Measurements from ENCODE around the gene TIMM17B. TPM values are rescaled to one million over a fixed set of nuclear protein-coding genes. Genes with fewer than 3 reads are reported as not detected.

Gene TIMM17B
- total RNA-seq, 6 donors from 2014 or later, result 29.6 to 49.6 (median 42.6) TPM

DNA sequence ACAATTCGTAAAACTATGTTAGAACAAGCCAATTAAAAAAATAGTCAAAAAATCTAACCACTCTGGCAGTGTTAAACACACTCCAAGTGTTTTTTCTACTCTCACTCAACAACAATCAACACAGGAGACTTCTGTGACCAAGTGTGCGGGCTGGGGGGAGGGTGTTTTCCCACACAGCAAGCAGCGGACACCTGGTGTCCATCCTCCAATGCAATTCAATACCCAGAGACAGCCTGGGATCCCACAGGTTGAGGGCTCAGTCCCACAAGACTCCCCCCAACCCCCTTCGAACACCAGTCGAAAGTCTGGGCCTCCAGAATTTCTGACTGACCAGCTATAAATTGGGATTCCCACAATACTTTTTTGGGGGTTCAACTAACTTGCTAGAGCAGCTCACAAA is 29.6 kb upstream of the TIMM17B start:
- no peaks in the 10 kb centered on the region for H3K9me3 ChIP-seq
- TF ChIP-seq, protein P1, sequence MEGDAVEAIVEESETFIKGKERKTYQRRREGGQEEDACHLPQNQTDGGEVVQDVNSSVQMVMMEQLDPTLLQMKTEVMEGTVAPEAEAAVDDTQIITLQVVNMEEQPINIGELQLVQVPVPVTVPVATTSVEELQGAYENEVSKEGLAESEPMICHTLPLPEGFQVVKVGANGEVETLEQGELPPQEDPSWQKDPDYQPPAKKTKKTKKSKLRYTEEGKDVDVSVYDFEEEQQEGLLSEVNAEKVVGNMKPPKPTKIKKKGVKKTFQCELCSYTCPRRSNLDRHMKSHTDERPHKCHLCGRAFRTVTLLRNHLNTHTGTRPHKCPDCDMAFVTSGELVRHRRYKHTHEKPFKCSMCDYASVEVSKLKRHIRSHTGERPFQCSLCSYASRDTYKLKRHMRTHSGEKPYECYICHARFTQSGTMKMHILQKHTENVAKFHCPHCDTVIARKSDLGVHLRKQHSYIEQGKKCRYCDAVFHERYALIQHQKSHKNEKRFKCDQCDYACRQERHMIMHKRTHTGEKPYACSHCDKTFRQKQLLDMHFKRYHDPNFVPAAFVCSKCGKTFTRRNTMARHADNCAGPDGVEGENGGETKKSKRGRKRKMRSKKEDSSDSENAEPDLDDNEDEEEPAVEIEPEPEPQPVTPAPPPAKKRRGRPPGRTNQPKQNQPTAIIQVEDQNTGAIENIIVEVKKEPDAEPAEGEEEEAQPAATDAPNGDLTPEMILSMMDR (IDR thresholded peaks at IDR 0.05), result no peak
- TF ChIP-seq POLR2AphosphoS5 (IDR thresholded peaks at IDR 0.05) (no peak), EP300 (IDR thresholded peaks at IDR 0.05) (no peak), POLR2A (IDR thresholded peaks at IDR 0.05) (no peak)
- H3K27me3 ChIP-seq, result no peaks in the 10 kb centered on the region
- H3K36me3 ChIP-seq, result peaks cover 0 to 61% (median 23%) of the 10 kb centered on the region in 4 donors
- H3K4me3 ChIP-seq, result no peak overlapping the region
- WGBS, 2 donors, result 72 to 78% methylated on average over 2 to 5 of the region's 5 CpGs
- ATAC-seq (ENCODE audit: low FRiP score in 2 of 2), result no peak
- H3K4me1 ChIP-seq, result no peaks in the 10 kb centered on the region
- DNase-seq, result no peak
- no peak overlapping the region for H3K27ac ChIP-seq

DNA sequence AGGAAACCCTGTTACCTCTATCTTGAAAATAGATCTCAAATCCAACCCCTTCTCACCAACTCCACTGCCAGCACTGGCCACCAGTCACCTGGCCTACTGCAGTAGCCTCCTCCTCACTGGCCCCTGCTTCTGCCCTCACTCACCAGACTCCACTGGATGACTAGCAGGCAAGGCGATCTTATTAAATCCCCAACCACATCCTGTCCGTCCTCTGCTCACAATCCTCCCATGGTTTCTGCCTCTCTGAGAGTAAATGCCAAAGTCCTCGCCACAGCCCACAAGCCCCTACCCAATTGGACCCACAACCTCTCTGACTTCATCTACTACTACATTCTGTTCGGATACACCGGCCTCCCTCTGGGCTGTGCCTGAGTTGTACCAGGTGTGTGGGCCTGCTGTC is 26.7 kb upstream of the TIMM17B start:
- peaks cover 0 to 50% (median 20%) of the 10 kb centered on the region in 4 donors for H3K36me3 ChIP-seq
- whole genome bisulfite sequencing, 2 donors, result 89 to 90% methylated on average over 4 to 5 of the region's 5 CpGs

DNA sequence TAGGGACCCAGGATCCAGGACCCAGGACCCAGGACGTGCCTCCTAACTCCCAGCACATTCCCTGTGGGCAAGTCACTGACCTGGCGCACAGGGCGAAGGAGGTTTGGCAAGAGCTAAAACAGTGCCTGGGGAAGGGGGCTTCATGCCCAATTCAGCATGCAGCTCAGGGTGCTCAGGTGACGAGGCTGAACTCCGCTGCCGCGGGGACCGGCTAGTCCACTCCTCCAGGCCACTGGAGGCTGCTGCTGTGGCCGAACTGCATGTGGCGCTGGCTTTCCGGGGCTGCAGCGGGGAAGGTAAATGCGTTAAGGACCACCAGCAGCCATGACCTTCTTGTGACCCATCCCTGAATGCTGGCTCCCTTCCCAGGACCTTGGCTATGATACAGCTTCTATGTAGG is 26.2 kb upstream of the TIMM17B start:
- Histone ChIP-seq H3K4me3 (no peak overlapping the region), H3K27me3 (peaks cover 0 to 2% (median 0%) of the 10 kb centered on the region in 4 donors), H3K9me3 (no peaks in the 10 kb centered on the region), H3K4me1 (peaks cover 0 to 13% (median 0%) of the 10 kb centered on the region in 4 donors), H3K27ac (no peak overlapping the region), H3K36me3 (peaks cover 0 to 49% (median 20%) of the 10 kb centered on the region in 4 donors)
- no peak for DNase-seq
- ATAC-seq (ENCODE audit: low FRiP score in 2 of 2), result no peak
- 90% methylated on average over 13 of the region's 13 CpGs; no CpG with 5 or more reads in 1 of the 2 donors for WGBS, 2 donors
- TF ChIP-seq, protein P1 (IDR thresholded peaks at IDR 0.05), result no peak
- TF ChIP-seq EP300 (IDR thresholded peaks at IDR 0.05), result no peak
- no peak for TF ChIP-seq POLR2AphosphoS5 (IDR thresholded peaks at IDR 0.05)
- no peak for TF ChIP-seq POLR2A (IDR thresholded peaks at IDR 0.05)

More for the DNA sequence above, 26.7 kb upstream of the TIMM17B start:
- peaks cover 0 to 12% (median 0%) of the 10 kb centered on the region in 4 donors for H3K4me1 ChIP-seq
- ATAC-seq (ENCODE audit: low FRiP score in 2 of 2), result no peak
- no peak overlapping the region for H3K27ac ChIP-seq
- TF ChIP-seq POLR2AphosphoS5 (IDR thresholded peaks at IDR 0.05) (no peak), POLR2A (IDR thresholded peaks at IDR 0.05) (no peak), EP300 (IDR thresholded peaks at IDR 0.05) (no peak)
- TF ChIP-seq, protein P1 (IDR thresholded peaks at IDR 0.05), result no peak
- no peaks in the 10 kb centered on the region for H3K27me3 ChIP-seq
- no peak overlapping the region for H3K4me3 ChIP-seq
- H3K9me3 ChIP-seq, result no peaks in the 10 kb centered on the region
- DNase-seq, result no peak

DNA sequence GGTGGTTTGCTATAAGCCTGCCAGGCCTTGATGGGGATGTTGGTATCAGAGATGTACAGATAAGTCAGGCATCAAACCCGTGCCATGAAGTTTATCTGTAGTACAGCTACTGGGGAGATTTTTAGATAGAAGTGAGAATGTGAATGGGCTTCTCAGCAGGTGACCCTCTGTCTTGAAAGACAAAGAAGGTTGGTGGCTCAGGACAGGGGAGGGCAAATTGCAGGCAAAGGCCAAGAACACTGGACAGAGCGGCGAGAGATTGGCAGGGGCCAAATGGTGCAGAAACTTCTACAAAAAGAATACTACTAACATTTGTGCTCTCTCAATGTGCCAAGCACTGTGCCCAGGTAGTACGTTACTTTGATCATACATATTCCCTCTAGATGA is 23.1 kb upstream of the TIMM17B start:
- no peak for DNase-seq
- H3K27ac ChIP-seq, result peak overlapping the region in 3 of 4 donors; percentile 24 to 61 (median 39)
- no peak for TF ChIP-seq POLR2AphosphoS5 (IDR thresholded peaks at IDR 0.05)
- TF ChIP-seq, protein P1 (IDR thresholded peaks at IDR 0.05), result no peak
- TF ChIP-seq POLR2A (IDR thresholded peaks at IDR 0.05), result no peak
- no peak for TF ChIP-seq EP300 (IDR thresholded peaks at IDR 0.05)
- no peaks in the 10 kb centered on the region for H3K9me3 ChIP-seq
- H3K36me3 ChIP-seq, result peaks cover 0 to 34% (median 20%) of the 10 kb centered on the region in 4 donors
- ATAC-seq (ENCODE audit: low FRiP score in 2 of 2), result no peak
- WGBS, 2 donors, result 77 to 89% methylated on average over 1 to 4 of the region's 4 CpGs
- H3K27me3 ChIP-seq, result peaks cover 0 to 6% (median 0%) of the 10 kb centered on the region in 4 donors
- no peak overlapping the region for H3K4me3 ChIP-seq
- peaks cover 3 to 24% (median 4%) of the 10 kb centered on the region in 4 donors for H3K4me1 ChIP-seq
